K562 (cell line): ENCODE results near the gene CGN. TPM values are rescaled to one million over a fixed set of nuclear protein-coding genes. Genes with fewer than 3 reads are reported as not detected.

ENCODE experiments used
- BACH1 ChIP-seq: fragments of 200-800 bp; sonication (Bioruptor generic); IDR thresholded peaks from 2 replicates; pipeline ENCODE4 v1.6.1; 2016; ENCODE audit warnings: missing genetic modification characterization, missing compliant biosample characterization
- GTF2E2 ChIP-seq: fragments of 200-800 bp; sonication (Bioruptor generic); IDR thresholded peaks from 2 replicates; pipeline ENCODE4 v1.6.1; 2016; ENCODE audit warnings: missing genetic modification characterization, missing compliant biosample characterization
- NCOR1 ChIP-seq: fragments of 450-650 bp; IDR thresholded peaks from 2 replicates; pipeline ENCODE4 v1.6.1; 2016; ENCODE audit warnings: mild to moderate bottlenecking, moderate library complexity
- SIRT6 ChIP-seq: IDR thresholded peaks from one replicate; pipeline ENCODE4 v1.6.1; 2012; ENCODE audit warnings: low read depth, mild to moderate bottlenecking, control low read depth, inconsistent platforms, low read length, moderate library complexity
- polyA plus RNA-seq, 8 experiments: library from polyadenylated mRNA; depleted of rRNA in 4 of 8; stranded (reverse) in 5 of 8; unstranded in 3 of 8; fragments of >200 nt; fragmentation: Nextera tagmentation in 2 of 8; fragmentation: Illumina TruSeq in 1 of 8; extraction: Ambion mirVana in 2 of 8; extraction: Trizol in 1 of 8; gene quantifications; 2 replicates each; pipeline versions ENCODE4 v1.2.1 to v1.2.3, GENCODE V29; 2011 to 2014; ENCODE audit warnings: inconsistent platforms in 1 of 8, missing spikeins in 1 of 8
- total RNA-seq, 7 experiments: library from RNA; depleted of rRNA in 6 of 7; stranded (reverse); fragments of >200 nt in 6 of 7; fragmentation: Illumina TruSeq in 2 of 7; extraction: Trizol in 2 of 7; gene quantifications; 2 replicates each; pipeline versions ENCODE4 v1.2.1 to v1.2.3, GENCODE V29; 2011 to 2021; ENCODE audit warnings: low replicate concordance in 1 of 7
- TF ChIP-seq, protein P1 (sequence below): fragments of 450-650 bp; IDR thresholded peaks from 2 replicates; pipeline ENCODE4 v1.6.1; 2016; ENCODE audit warnings: mild to moderate bottlenecking, moderate library complexity
- TF ChIP-seq, protein P2 (sequence below): sonication (generic); formaldehyde crosslinking; IDR thresholded peaks from 2 replicates; pipeline ENCODE4 v1.8.0; 2023; ENCODE audit warnings: missing genetic modification reagents, mild to moderate bottlenecking, borderline replicate concordance
- TF ChIP-seq, protein P3 (sequence below): fragments of 200-800 bp; sonication (Bioruptor generic); IDR thresholded peaks from 2 replicates; pipeline ENCODE4 v1.6.1; 2017; ENCODE audit warnings: missing genetic modification characterization, missing compliant biosample characterization

The CGN gene
- total and polyA plus RNA-seq, 9 of the 15 experiments (the other 6 are each of a cell fraction or from before 2014, with no cell fraction given), result 0.03 to 1.4 (median 0.14) TPM; not detected in 2

DNA sequence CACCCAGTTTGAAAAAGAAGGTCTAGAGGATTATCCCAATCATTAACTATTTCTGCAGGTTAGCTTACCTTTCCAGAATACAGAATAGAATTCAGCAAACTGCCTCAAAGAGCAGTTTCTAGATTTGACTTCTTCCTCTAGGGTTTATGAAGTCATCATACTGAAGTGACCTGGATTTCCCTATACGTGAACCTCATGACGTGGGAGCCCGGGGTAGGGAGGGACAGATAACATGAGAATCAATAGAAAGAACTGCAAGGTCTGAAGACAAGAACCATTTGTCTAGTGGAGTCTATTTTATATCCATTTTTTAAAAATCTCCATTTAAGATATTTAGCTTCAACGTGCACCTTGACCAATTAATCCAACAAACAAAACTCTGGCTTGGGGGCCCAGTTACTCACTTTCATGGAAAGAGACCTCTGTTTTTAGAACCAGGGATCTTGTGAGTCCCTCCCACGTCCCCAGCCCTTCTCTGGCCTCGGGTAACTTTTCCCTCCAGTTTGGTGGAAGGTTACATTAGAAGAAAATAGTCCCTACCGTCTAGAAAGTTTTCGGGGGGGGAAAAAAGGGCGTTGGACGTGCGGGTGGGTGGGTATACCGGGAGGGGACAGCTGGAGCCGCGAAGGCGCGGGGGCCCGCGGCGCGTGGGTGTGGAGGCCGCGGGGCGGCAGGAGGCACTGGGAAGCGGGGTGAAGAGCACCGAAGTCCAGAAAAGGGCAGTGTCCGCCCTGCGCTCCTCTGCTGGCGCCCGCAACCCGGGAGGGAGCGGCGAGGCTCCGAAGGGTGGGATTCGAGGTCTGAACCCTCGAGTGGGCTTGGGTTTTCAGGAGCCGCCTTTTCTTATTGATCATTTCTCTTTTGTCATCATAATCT, 38.1 kb upstream of the CGN start (continued):
- TF ChIP-seq, protein P1, sequence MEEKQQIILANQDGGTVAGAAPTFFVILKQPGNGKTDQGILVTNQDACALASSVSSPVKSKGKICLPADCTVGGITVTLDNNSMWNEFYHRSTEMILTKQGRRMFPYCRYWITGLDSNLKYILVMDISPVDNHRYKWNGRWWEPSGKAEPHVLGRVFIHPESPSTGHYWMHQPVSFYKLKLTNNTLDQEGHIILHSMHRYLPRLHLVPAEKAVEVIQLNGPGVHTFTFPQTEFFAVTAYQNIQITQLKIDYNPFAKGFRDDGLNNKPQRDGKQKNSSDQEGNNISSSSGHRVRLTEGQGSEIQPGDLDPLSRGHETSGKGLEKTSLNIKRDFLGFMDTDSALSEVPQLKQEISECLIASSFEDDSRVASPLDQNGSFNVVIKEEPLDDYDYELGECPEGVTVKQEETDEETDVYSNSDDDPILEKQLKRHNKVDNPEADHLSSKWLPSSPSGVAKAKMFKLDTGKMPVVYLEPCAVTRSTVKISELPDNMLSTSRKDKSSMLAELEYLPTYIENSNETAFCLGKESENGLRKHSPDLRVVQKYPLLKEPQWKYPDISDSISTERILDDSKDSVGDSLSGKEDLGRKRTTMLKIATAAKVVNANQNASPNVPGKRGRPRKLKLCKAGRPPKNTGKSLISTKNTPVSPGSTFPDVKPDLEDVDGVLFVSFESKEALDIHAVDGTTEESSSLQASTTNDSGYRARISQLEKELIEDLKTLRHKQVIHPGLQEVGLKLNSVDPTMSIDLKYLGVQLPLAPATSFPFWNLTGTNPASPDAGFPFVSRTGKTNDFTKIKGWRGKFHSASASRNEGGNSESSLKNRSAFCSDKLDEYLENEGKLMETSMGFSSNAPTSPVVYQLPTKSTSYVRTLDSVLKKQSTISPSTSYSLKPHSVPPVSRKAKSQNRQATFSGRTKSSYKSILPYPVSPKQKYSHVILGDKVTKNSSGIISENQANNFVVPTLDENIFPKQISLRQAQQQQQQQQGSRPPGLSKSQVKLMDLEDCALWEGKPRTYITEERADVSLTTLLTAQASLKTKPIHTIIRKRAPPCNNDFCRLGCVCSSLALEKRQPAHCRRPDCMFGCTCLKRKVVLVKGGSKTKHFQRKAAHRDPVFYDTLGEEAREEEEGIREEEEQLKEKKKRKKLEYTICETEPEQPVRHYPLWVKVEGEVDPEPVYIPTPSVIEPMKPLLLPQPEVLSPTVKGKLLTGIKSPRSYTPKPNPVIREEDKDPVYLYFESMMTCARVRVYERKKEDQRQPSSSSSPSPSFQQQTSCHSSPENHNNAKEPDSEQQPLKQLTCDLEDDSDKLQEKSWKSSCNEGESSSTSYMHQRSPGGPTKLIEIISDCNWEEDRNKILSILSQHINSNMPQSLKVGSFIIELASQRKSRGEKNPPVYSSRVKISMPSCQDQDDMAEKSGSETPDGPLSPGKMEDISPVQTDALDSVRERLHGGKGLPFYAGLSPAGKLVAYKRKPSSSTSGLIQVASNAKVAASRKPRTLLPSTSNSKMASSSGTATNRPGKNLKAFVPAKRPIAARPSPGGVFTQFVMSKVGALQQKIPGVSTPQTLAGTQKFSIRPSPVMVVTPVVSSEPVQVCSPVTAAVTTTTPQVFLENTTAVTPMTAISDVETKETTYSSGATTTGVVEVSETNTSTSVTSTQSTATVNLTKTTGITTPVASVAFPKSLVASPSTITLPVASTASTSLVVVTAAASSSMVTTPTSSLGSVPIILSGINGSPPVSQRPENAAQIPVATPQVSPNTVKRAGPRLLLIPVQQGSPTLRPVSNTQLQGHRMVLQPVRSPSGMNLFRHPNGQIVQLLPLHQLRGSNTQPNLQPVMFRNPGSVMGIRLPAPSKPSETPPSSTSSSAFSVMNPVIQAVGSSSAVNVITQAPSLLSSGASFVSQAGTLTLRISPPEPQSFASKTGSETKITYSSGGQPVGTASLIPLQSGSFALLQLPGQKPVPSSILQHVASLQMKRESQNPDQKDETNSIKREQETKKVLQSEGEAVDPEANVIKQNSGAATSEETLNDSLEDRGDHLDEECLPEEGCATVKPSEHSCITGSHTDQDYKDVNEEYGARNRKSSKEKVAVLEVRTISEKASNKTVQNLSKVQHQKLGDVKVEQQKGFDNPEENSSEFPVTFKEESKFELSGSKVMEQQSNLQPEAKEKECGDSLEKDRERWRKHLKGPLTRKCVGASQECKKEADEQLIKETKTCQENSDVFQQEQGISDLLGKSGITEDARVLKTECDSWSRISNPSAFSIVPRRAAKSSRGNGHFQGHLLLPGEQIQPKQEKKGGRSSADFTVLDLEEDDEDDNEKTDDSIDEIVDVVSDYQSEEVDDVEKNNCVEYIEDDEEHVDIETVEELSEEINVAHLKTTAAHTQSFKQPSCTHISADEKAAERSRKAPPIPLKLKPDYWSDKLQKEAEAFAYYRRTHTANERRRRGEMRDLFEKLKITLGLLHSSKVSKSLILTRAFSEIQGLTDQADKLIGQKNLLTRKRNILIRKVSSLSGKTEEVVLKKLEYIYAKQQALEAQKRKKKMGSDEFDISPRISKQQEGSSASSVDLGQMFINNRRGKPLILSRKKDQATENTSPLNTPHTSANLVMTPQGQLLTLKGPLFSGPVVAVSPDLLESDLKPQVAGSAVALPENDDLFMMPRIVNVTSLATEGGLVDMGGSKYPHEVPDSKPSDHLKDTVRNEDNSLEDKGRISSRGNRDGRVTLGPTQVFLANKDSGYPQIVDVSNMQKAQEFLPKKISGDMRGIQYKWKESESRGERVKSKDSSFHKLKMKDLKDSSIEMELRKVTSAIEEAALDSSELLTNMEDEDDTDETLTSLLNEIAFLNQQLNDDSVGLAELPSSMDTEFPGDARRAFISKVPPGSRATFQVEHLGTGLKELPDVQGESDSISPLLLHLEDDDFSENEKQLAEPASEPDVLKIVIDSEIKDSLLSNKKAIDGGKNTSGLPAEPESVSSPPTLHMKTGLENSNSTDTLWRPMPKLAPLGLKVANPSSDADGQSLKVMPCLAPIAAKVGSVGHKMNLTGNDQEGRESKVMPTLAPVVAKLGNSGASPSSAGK, result peak; percentile 63
- TF ChIP-seq SIRT6, result no peak
- peak; percentile 56; the same call in 1 of the 2 replicates for TF ChIP-seq GTF2E2 (tag)
- TF ChIP-seq BACH1 (tag), result no peak
- 0 out of 2 replicates have a peak, but pooled peaks have one; percentile 11 for TF ChIP-seq NCOR1
- TF ChIP-seq, protein P2, sequence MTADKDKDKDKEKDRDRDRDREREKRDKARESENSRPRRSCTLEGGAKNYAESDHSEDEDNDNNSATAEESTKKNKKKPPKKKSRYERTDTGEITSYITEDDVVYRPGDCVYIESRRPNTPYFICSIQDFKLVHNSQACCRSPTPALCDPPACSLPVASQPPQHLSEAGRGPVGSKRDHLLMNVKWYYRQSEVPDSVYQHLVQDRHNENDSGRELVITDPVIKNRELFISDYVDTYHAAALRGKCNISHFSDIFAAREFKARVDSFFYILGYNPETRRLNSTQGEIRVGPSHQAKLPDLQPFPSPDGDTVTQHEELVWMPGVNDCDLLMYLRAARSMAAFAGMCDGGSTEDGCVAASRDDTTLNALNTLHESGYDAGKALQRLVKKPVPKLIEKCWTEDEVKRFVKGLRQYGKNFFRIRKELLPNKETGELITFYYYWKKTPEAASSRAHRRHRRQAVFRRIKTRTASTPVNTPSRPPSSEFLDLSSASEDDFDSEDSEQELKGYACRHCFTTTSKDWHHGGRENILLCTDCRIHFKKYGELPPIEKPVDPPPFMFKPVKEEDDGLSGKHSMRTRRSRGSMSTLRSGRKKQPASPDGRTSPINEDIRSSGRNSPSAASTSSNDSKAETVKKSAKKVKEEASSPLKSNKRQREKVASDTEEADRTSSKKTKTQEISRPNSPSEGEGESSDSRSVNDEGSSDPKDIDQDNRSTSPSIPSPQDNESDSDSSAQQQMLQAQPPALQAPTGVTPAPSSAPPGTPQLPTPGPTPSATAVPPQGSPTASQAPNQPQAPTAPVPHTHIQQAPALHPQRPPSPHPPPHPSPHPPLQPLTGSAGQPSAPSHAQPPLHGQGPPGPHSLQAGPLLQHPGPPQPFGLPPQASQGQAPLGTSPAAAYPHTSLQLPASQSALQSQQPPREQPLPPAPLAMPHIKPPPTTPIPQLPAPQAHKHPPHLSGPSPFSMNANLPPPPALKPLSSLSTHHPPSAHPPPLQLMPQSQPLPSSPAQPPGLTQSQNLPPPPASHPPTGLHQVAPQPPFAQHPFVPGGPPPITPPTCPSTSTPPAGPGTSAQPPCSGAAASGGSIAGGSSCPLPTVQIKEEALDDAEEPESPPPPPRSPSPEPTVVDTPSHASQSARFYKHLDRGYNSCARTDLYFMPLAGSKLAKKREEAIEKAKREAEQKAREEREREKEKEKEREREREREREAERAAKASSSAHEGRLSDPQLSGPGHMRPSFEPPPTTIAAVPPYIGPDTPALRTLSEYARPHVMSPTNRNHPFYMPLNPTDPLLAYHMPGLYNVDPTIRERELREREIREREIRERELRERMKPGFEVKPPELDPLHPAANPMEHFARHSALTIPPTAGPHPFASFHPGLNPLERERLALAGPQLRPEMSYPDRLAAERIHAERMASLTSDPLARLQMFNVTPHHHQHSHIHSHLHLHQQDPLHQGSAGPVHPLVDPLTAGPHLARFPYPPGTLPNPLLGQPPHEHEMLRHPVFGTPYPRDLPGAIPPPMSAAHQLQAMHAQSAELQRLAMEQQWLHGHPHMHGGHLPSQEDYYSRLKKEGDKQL (CRISPR knock-in tag), result no peak
- TF ChIP-seq, protein P3, sequence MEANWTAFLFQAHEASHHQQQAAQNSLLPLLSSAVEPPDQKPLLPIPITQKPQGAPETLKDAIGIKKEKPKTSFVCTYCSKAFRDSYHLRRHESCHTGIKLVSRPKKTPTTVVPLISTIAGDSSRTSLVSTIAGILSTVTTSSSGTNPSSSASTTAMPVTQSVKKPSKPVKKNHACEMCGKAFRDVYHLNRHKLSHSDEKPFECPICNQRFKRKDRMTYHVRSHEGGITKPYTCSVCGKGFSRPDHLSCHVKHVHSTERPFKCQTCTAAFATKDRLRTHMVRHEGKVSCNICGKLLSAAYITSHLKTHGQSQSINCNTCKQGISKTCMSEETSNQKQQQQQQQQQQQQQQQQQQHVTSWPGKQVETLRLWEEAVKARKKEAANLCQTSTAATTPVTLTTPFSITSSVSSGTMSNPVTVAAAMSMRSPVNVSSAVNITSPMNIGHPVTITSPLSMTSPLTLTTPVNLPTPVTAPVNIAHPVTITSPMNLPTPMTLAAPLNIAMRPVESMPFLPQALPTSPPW (CRISPR knock-in tag), result peak; percentile 84
